ENCODE results near the gene TWIST1.

Gene TWIST1

DNA sequence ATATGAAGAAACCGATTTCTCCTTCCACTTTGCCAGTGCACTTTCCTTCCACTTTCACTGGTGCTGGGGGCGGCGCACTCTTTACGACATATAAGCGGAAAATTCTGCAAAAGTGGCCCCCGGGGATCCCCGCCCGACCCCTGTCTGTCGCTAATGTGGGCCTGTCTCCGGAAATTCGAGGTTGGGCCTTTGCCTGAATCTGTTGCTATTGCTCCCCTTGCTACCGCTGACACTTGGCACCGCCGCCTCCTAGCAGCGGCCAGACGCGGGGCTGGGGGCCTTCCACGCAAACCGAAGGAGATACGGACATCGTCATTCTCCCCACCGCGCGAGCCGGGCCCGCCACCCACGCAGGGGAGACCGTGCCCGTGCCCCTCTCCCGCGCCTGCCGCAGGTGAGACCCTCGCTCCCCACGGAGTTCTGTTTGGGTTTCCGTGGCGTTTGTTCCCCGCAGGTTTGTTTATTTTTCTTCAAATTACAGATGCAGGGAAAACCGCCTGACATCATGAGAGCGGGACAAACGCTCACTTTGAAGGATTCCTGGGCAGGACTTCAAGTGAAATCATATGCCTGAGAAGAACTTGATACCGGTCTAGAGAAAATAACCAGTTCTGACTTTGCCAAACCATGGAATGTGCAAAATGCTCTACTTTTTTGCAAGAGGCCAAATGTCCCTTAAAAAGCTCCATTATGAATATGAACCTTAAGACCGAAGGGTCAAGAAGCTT lies 5.0 kb downstream of the TWIST1 start:
- peak; percentile 49 for DNase-seq

DNA sequence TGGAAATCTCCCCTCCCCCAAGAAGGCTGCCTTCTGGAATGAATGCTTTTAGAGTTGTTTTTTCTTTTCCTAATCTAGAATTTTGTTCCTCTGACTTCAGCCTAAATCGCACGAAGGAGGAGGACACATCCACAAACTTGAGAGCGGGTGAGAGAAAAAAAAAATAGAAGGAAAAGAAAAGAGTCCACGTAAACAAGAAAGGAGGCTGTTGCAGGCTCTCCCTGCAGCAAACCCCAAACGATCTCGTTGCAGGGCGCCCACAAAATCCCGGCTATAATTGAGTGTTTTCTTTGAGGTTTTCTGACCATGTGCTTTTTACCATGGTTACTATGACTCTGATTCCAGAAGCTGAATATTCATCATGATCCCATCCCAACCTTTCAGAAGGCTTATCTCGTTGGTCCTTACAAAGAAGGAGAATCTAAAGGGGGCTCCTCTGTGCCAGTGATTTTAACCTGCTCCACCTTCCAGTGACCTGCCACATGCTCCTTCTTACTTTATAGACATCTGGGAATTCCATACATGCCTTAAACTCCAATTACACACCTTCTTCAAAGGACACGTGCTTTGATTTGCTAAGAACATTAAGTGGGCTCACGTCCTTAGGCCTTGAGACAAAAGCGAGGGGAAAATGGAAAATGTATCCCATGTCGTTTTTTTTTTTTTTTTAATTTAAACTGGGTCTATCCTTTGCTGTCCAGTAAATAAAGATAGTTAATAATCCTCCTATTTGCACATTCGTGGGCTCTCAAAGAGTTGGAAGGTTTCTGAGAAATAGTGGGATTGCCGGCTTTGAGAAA lies 5.8 kb downstream of the TWIST1 start:
- no peak for DNase-seq

DNA sequence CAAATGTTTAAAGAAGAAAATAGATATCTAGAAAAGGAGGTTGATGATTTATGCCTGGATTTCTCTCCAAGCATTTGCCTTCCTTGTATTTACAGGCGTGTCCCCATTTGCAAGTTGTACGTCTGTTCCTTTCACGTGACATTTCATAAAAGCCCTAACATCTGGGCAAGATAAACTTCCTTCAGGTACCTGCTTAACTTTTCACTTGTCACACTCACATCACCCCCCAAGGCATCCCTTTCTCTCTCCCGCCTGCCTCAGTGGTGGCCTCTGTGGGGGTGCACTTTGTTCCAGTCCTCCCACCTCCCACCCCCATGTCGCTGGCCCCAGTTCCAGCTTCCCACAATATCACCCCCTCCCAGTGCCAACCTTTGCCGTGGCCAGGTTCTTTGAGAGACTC lies 6.7 kb downstream of the TWIST1 start:
- no peak for DNase-seq

DNA sequence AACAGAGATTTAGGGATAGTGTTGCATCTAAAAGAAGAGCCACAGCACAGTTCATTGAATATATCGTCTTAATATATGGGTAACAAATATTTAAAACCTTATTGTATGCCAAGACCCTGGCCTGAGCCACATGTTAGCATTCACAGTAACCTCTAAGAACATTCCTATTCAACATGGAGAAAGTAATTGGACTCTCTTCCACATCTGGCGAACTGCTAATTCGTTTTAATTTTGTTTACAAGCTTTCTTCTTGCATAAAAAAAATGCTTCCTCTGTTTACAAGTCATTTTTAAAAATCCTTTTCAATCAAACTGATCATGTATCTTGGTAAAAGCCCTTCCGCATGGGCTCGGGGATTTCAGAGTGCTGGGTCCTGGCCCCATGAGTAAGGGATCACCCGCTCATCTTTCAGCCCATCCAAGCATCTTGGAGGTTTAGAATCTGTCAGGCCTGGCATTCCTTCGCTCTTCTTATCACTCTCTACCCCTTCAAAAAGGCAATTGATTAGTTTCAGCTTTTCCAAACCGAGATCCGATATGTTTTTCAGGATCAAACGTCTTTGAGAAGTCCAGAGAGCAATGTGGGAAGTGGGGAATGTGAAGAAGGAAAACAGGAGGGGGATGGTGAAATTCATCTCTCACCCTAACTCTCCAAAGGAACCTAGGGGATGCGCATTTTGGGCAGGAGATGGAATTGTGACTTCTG lies 7.3 kb downstream of the TWIST1 start:
- DNase-seq: no peak

DNA sequence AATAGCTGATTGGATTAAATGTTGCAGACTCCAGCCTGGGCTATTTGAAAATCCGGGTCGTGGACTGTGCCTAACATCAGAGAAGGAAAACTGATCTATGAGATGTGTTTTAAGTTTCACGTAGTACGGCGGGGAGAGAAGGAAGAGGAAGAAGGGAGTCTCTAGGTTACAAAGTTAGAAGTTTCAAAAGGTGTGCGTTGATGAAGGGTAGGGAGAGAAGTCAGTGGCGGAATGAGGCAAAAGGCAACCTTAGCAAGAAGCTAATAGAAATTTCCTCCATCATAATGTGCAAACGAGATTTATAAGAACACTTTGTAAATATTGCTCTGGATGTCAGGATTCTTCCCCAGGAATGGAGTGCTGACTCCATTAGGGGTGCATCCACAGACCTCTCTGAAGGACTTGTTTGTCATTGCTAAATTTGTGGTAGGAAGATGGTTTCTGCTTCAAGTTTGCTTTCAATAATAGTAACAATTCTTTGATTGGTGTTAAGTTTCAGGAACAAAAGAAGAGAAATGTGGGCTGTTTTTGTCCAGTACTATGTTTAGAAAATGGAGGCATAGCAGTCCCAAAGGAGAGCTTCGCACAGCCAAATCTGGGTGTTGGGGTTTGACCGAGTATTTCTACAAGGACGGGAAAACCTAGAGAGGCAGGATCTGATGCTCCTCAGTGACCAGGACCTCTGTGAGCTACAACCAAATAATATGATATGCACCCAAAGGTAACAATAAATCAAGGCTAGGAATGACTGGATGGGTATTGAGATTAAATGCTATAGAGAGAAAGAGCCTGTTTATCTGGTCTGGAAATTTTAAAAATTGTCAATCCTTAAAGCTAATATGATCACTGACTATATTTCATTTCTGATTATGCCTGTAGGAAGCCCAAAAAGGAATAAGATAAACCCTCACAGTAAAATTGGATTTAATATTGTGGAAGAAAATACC lies 8.2 kb downstream of the TWIST1 start:
- no peak for DNase-seq

DNA sequence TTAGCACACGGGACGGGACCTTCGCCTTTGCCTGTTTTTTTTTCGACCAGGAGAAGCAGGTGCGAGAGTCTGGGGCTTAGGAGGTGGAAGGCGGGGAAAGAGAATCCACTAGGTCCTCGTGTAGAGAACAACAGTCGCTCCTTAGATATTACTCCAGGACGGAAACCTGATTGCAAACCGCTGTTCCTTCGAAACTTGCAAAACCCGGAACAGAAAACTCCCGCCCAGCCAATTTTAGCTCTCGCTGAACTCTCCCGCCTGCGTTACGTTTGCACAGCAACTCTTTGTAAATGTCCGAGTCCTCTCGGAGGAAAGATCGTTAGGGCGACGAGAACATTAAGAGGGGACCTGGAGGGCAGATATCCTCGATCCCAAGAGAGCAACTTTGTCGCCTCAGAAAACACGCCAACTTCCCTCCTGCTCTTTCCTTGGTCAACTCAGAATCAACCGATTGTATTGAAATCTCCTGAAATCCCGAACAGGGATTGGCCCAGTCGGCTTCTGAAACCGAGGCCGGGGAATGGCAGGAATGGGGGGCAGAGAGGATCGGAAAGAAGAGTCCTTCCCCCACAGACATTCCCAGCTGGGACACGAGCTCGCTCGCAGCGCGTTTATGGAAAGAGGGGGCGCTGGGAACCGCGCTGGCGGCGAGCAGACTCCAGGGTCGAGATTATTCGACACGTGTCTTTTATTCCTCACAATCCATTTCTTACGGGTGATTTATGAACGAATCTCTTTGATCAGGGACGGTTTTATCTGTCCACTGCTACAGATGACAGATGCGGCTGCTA lies 9.9 kb downstream of the TWIST1 start:
- DNase-seq: peak; percentile 55

DNA sequence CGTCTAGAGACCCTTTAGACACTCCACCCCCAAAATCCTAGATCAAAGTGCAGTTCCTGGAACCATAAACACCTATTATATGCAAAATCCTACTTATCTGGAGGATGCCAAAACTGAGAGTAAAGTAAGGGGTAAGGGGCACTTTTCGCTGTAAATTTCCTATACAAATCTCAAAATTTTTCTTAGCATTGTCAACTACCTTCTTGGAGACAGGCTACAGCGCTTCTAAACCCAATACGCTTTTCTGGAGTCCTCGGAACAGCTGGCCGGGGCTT lies 10.4 kb downstream of the TWIST1 start:
- no peak for DNase-seq

DNA sequence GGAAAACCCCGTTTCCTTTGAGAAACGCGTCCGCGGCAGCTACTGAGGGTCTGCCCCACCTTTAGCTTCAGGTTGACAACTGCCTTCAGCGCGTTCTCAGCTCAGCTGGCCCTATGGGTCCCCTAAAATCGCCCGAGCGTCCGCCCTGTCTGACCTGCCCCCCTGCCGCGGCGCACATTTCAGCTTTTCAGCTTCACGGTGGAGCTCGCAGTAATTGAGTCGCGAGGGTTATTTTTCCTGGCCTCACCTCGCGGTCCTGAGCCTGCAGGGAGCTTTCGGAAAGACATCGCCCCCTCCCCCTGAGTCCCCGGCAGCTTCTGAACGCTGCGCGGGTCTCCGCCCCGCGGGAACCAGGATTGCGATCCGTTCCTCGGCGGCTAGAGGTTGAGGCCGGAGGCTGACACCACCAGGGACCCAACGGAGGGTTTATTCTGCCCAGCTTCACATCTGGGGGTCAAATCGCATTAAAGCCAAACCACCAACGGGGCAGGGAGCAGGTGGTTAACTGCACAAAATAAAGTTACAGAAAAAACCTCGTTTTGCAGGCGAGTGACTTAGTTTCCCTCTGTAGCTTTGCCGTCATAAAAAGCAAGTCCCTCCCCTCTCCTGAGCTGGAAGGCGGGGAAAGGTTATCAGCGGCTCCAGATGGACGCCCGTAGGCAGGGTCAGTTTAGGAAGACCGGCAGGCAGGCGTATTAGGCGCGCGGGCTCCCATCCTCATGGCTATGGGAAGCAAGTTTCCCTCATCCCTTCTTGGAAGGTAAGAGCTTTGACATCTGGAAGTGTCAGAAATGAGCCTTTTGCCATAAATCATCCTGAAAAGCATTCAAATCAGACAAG lies 11.0 kb downstream of the TWIST1 start:
- DNase-seq: no peak

DNA sequence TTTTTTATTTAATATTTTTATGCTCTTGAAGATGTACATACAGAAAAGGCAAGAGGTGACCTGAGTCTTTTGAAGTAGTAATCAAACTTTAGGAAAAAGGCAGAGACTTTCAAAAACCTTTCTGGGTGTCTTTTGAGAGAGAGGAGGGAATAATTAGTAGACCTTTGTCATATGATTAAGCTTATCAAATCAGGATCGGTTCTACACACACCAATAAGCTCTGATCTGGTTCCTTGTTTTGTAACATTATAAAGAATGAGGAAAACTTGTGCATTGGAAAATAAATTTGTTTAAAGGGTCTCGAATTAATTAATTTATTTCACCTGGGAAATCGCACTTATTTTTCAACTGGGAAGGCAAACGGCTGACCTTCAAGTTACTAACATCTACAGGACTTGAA lies 11.9 kb downstream of the TWIST1 start:
- DNase-seq: no peak

DNA sequence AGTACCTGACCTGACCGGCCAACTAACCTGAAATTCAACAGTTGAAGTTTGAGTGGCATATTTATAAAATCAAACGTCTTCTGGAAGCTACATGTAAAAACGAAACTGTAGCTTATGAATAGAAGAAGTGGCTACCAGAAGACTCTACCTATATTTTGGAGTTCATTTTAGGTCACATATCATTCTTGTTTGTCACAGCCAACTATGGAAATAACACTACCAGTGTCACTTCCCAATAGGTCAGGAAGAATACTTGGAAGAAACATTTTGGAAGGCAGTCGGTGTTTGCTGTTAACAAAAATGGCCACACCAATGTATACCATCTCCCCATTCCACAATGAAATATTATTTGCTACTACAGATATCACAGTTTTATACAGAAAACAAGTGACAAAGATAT lies 12.6 kb downstream of the TWIST1 start:
- DNase-seq: no peak

DNA sequence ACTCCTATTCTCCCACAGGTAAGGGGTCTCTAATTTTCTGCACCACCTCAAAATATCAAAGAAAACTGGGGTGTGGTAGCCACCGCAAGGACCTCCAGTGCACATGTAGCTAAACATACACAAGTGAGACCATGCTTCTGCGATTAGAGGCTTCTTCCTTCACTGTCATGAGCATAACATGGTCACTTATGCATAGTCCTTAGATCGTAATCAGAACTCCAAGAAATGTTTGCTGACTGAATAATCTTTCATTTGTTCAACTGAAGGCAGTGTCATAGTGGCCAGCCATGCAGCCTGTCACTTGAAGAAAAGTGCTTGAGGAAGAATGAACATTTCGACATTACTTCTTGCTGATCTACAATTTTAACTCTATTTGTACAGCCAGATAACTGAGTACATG lies 14.6 kb downstream of the TWIST1 start:
- no peak for DNase-seq

DNA sequence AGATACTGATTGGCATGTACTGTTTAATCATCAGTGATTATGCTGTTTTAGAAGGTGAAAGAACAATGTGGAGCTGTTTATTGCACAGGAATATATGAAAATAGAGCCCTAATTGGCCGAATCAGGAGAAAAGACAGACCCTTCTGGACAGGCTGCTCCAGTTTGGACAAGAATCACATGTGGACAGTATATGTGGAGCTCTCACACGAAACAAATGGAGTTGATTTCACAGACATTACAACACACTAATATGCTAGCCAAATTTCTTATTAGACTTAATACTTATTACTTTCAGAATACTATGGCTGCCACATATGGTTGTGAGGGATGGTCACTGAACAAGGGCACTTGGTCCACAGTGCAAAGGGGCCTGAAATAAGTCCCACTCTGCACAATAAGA lies 15.5 kb downstream of the TWIST1 start:
- no peak for DNase-seq

DNA sequence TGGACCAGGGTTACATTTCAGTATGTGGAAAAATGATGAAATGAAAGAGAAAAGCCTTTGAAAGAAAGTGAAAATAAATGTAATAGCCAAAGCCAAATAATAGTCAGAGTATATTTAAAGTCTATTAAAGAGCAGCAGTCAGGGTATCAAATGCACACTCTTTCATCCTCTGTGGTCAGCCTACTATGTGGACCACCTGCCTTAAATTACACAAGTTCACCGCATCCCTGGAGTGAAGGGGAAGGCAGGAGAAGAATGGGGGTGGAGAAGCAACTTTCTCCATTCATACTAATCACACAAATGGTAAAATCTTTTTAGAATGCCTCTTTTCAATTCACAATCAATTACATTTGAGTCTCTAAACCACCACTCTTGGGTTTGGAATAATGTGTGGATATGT lies 16.0 kb downstream of the TWIST1 start:
- DNase-seq: no peak

DNA sequence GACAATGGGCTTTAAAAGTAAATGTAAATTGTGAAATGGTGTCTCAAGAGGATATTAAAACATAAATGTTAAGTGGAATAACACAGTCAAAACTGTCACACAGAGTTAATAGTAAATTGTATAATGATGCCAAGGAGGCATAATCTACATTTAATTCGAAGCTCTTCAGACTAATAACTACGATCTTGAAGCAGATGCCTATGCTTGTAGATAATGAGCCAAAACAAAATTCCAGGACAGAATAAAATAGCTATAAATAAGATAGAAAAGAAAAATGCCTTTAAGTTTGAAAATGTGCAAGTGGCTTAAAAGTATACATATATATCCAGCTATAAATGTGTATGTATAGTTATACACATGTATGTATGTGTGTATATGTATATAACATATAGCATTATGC lies 17.5 kb downstream of the TWIST1 start:
- no peak for DNase-seq

DNA sequence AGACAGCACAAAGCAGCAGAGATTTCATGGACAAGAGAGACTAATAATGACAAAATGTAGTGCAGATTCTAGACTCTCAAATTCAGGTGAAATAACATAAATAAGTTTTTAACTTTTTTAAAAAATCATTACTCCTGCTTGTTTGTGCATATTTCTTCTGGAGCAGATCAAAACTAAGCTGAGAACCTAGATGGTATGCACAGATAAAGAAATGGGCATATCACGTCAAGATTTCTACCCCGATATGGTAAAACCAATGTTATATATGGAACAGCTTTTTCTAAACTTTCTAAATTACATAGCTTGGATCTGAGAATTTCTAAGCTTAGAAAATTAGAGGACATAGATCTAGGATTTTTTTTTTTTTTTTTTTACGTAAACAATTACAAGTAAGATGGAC lies 18.2 kb downstream of the TWIST1 start:
- DNase-seq: no peak

DNA sequence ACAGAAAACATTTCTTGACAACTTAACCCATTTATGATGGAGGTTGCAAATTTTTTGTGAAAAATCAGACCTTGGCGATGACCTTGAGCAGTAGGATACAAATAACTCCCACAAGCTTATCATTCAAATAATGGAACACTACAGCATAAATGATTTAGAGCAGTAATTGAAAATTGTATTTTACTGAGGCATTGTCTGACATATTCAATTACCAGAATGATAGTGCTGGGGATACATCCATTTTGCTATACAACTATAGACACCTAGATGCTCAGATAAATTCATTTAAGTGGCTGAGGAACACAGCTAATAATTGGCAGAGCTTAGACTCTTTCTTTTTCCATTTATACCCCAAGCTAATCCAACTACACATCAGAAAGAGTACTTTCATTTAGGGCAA lies 18.9 kb downstream of the TWIST1 start:
- no peak for DNase-seq

DNA sequence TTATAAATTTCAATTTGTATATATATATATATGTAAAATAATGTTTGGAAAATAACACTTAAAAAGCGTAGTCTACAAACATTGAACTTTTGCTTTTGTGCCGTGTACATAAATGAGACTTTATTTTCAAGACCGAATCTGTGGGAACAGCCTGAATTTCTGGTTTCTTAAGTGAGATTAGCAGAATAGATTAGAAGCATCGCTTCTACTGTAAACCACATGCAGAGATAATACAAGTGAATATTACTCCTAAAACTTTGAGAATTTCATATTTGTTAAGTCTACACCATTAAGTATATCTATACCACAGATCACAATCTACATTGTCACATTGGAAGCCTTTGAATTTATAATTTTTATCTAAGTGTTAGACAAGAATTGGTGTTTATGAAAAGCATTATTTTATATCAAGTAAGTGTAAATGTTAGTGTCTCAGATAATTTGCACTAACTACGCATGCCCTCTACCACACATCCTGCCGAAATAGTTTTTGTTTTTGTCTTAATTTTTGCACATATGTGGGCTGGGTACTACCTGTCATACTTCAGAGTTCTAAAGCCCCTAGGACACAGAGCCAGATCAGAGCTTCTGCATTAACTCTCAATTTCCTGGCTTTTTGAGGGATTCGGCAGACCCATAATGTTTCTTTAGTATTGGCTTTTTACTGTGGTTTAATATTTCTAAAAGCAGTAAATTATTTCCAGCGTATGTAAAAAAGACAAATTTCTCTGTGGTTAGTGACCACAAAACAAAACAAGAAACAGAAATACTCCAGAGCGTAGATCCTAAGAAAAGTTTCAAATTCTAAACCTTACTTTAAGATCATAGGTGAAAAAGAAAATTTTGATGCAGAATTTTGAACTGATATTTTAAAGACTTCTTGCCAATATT lies 20.0 kb downstream of the TWIST1 start:
- no peak for DNase-seq

DNA sequence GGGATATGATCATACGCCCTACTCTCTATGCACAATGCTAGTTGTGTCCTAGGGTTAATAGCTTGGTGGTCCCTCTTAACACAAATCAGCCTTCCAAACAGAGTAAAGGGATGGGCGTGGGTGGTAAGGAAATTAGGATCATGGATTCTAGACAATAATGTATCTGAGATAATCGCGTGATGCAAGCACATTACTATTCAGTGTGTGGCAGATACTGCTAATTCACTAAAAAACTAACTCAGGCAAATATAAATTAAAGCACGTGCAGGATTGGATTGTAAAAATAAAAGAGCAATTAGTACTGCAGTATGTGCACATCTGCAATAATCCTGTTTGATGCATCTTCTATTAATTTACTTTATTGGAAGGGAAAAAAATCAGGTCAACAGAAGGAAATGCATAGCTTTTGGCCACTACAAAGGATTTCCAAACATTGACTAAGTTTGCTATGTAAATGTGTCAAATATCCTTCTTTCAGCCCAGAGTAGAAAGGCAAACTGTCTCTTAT lies 22.0 kb downstream of the TWIST1 start:
- no peak for DNase-seq

DNA sequence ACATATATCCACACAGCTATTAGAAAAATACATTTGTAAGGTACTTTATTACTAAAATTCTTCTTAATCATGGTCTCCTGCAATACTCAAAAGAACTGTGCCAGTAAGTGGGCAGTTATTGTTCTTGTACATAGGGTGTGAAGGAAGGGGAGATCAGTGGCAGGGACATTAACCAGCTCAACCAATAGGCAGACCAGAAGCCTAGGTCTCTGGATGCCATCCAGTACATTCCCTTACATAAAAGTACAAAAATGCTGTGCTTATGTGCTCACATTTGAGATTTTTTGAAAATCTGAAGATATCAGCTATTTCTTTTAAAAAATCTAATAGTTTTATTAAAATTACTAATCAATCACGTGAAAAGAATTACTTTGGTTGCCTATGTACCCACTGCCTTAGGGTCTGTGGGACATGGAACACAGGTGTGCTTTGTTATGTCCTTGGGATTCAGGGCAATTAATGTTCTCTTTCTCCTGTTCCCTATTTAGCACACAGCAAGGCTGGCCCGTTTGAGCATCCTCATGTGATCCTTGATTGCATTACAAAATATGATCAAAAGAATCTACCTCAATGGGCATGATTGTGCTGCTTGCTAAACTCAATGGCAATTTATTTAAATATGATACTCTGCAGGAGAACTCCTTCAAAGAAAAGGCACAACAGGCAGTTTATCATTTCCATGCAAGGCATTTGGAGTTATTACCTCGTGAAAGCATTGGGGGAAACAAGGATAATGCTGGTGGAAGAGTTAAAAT lies 22.7 kb downstream of the TWIST1 start:
- no peak for DNase-seq
